Breast epithelium (tissue), 4 donors: ENCODE results near the gene CTXN1. TPM values are rescaled to one million over a fixed set of nuclear protein-coding genes. Genes with fewer than 3 reads are reported as not detected.
A peak's percentile ranks its signal among the peaks of the same experiment; 100 is the strongest.

ENCODE experiments used
- DNase-seq, 2 donors: peaks; one replicate each; pipeline ENCODE4 v3.0.0-alpha.2; 2019; ENCODE audit warnings: low spot score in 2 of 2
- H3K27ac ChIP-seq, 2 donors: fragments of 200-600 bp; sonication (generic) in 1 of 2; one replicate each; pipeline ENCODE4 v1.5.1; 2016 to 2019; ENCODE audit warnings: mild to moderate bottlenecking in 1 of 2
- H3K27me3 ChIP-seq, 2 donors: fragments of 200-600 bp; sonication (generic) in 1 of 2; one replicate each; pipeline versions ENCODE4 v1.5.1 to v1.6.0; 2017 to 2019; ENCODE audit warnings: control low read depth in 1 of 2, mild to moderate bottlenecking in 1 of 2
- H3K36me3 ChIP-seq: fragments of 200-600 bp; one replicate; pipeline ENCODE4 v1.5.1; 2019
- H3K4me1 ChIP-seq, 2 donors: fragments of 200-600 bp; sonication (generic); one replicate each; pipeline ENCODE4 v1.5.1; 2016 to 2019; ENCODE audit warnings: control low read depth in 1 of 2
- H3K4me3 ChIP-seq, 3 donors: fragments of 200-600 bp; sonication (generic); 1 replicate in 2 of 3; 2 replicates in 1 of 3; pipeline ENCODE4 v1.5.1; 2016 to 2019; ENCODE audit warnings: mild to moderate bottlenecking in 3 of 3, moderate library complexity in 2 of 3
- H3K9me3 ChIP-seq, 2 donors: fragments of 200-600 bp; sonication (generic) in 1 of 2; one replicate each; pipeline ENCODE4 v1.5.1; 2016 to 2019; ENCODE audit warnings: control low read depth in 1 of 2
- CTCF ChIP-seq, 3 donors: fragments of 450-650 bp; IDR thresholded peaks; one replicate each; pipeline ENCODE4 v1.5.1; 2016 to 2017; ENCODE audit warnings: antibody characterized with exemption in 3 of 3, mild to moderate bottlenecking in 3 of 3, moderate library complexity in 3 of 3
- POLR2A ChIP-seq: fragments of 450-650 bp; IDR thresholded peaks from one replicate; pipeline ENCODE4 v1.6.1; 2016; ENCODE audit warnings: antibody characterized with exemption, mild to moderate bottlenecking, moderate library complexity
- POLR2AphosphoS5 ChIP-seq, 3 donors: sonication (generic); formaldehyde crosslinking; IDR thresholded peaks; one replicate each; pipeline ENCODE4 v1.6.1; 2017; ENCODE audit warnings: antibody characterized with exemption in 3 of 3
- intact Hi-C: fragments of 100-400 bp; cut with DNase I; formaldehyde crosslinking; loops from one replicate; pipeline ENCODE4 v1.15.1; 2023; ENCODE audit warnings: low total_unique reads
- total RNA-seq, 3 donors: library from RNA; depleted of rRNA; stranded (reverse); fragments of >200 nt; gene quantifications; one replicate each; pipeline ENCODE4 v1.1.0, GENCODE V29; 2016

CTXN1 gene
- total RNA-seq, 3 donors from 2014 or later, result 0.32 to 9.5 (median 5.6) TPM

GRCh38 chr19:7924241-7924640, 1.7 kb downstream of the CTXN1 start:
- Histone ChIP-seq H3K4me1 (peaks cover 31 to 39% of the 10 kb centered on the region in 2 donors), H3K4me3 (no peak overlapping the region), H3K36me3 (no peaks in the 10 kb centered on the region), H3K9me3 (no peaks in the 10 kb centered on the region), H3K27ac (peak overlapping the region in 1 of 2 donors; percentile 0), H3K27me3 (no peaks in the 10 kb centered on the region)
- intact Hi-C loops, result no loop called here
- no peak for DNase-seq
- TF ChIP-seq CTCF (IDR thresholded peaks at IDR 0.05), result no peak

GRCh38 chr19:7923295-7924191, 2.4 kb downstream of the CTXN1 start:
- intact Hi-C loops, result no loop called here
- Histone ChIP-seq H3K27me3 (peaks cover 3 to 6% of the 10 kb centered on the region in 2 donors), H3K27ac (peak overlapping the region in 1 of 2 donors; percentile 0), H3K4me3 (no peak overlapping the region), H3K36me3 (no peaks in the 10 kb centered on the region), H3K9me3 (no peaks in the 10 kb centered on the region), H3K4me1 (peaks cover 29 to 39% of the 10 kb centered on the region in 2 donors)
- TF ChIP-seq POLR2AphosphoS5 (IDR thresholded peaks at IDR 0.05) (no peak), POLR2A (no peak), CTCF (IDR thresholded peaks at IDR 0.05) (no peak)
- DNase-seq, result no peak

GRCh38 chr19:7922836-7923195, 3.1 kb downstream of the CTXN1 start:
- Histone ChIP-seq H3K27me3 (peaks cover 3 to 13% of the 10 kb centered on the region in 2 donors), H3K4me1 (peaks cover 24 to 37% of the 10 kb centered on the region in 2 donors), H3K36me3 (no peaks in the 10 kb centered on the region), H3K9me3 (no peaks in the 10 kb centered on the region), H3K4me3 (no peak overlapping the region), H3K27ac (peak overlapping the region in 1 of 2 donors; percentile 16)
- TF ChIP-seq POLR2A, result no peak
- TF ChIP-seq CTCF (IDR thresholded peaks at IDR 0.05), result no peak
- TF ChIP-seq POLR2AphosphoS5 (IDR thresholded peaks at IDR 0.05), result no peak
- no peak for DNase-seq
- intact Hi-C loops, result no loop called here

GRCh38 chr19:7921967-7922835, 3.7 kb downstream of the CTXN1 start:
- no peak for DNase-seq
- Histone ChIP-seq H3K9me3 (no peaks in the 10 kb centered on the region), H3K27me3 (peaks cover 3 to 19% of the 10 kb centered on the region in 2 donors), H3K4me3 (peak overlapping the region in 1 of 3 donors; percentile 87), H3K4me1 (peaks cover 24 to 36% of the 10 kb centered on the region in 2 donors), H3K27ac (peak overlapping the region; percentile 90 to 93), H3K36me3 (no peaks in the 10 kb centered on the region)
- intact Hi-C loops, result no loop called here
- no peak for TF ChIP-seq POLR2A
- TF ChIP-seq CTCF (IDR thresholded peaks at IDR 0.05), result no peak
- no peak for TF ChIP-seq POLR2AphosphoS5 (IDR thresholded peaks at IDR 0.05)
